ENCODE data around the gene SH3PXD2B.

DNA sequence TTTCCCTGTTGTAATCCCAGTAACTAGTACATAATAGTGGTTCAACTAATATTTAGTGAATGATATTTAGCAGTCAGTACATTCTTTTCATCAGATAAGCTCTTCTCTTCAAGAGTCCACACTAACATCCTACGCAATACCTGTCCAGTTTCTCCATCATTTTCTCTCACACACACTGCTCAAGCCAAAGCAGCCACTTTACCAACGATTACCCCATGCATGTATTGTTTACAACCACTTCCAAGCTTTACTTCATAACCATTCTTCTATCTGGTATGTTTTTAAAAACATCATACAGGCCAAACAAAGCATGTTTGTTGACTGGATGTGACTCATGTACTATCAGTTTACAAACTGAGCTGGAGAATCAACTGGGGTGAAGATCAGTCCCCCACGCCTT, 178.1 kb downstream of the SH3PXD2B start:
- TF ChIP-seq, protein P1, sequence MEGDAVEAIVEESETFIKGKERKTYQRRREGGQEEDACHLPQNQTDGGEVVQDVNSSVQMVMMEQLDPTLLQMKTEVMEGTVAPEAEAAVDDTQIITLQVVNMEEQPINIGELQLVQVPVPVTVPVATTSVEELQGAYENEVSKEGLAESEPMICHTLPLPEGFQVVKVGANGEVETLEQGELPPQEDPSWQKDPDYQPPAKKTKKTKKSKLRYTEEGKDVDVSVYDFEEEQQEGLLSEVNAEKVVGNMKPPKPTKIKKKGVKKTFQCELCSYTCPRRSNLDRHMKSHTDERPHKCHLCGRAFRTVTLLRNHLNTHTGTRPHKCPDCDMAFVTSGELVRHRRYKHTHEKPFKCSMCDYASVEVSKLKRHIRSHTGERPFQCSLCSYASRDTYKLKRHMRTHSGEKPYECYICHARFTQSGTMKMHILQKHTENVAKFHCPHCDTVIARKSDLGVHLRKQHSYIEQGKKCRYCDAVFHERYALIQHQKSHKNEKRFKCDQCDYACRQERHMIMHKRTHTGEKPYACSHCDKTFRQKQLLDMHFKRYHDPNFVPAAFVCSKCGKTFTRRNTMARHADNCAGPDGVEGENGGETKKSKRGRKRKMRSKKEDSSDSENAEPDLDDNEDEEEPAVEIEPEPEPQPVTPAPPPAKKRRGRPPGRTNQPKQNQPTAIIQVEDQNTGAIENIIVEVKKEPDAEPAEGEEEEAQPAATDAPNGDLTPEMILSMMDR (IDR thresholded peaks at IDR 0.05) = no peak
- no peak for TF ChIP-seq POLR2A (IDR thresholded peaks at IDR 0.05)

All from right lobe of liver (tissue), 4 donors.